Stimulated activated CD4-positive, alpha-beta T cell treated with anti-CD3 and anti-CD28 coated beads, Interleukin-1b, Interleukin-23, amount 100 ng/mL, for 24 hours (primary cell): ENCODE data around the gene GFOD2.
"Not testable (repeated sequence)": the region's sequence is repeated elsewhere in the genome, so short reads cannot be mapped to it uniquely, and the experiment has no call there.

Source experiments
- DNase-seq, 4 experiments: peaks; one replicate each; pipeline ENCODE4 v3.0.0-alpha.2; 2020; ENCODE audit warnings: low read depth in 4 of 4, low spot score in 1 of 4

The GFOD2 gene, protein sequence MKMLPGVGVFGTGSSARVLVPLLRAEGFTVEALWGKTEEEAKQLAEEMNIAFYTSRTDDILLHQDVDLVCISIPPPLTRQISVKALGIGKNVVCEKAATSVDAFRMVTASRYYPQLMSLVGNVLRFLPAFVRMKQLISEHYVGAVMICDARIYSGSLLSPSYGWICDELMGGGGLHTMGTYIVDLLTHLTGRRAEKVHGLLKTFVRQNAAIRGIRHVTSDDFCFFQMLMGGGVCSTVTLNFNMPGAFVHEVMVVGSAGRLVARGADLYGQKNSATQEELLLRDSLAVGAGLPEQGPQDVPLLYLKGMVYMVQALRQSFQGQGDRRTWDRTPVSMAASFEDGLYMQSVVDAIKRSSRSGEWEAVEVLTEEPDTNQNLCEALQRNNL

DNA sequence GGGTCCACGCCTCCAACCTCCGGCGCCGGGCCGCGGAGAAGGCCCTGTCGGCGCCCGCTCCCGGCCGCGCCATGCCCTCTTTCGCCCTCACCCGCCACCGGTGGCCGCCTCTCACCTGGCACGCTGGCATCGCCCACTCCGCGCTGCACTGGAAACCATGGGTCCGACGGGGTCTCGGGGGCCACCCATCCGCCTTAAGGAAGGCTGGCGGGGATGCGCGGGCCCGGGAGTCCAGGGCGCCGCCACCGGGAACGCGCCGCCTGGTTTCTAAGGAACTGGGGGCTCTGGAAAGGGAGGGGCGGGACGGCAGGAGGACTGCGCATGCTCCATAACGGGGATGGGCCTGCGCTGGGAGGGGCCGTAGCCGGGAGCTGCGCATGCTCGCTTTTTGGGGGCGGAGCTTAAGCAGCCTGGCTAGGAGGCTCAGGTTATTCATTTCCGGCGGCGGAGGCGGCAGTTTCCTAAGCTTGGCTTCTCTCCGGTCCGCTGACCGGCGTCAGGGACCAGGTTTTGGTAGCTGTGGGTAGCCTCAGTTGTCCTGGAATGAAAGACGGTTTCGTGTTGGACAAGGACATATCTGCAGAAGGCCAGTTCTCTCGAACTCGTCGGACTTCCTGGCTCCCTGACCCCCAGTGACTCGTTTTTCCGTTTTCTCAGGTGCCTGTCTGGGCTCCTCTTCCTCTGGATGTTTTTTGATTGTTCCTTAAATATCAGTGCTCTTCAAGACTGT, at the start of gene GFOD2:
Gene GFOD2 (minus strand): TSS at position 269 of the 730 bp plus-strand sequence. CDS start 33,601 bp downstream, outside the sequence.
- peak; percentile 98 to 100 (median 99) for DNase-seq

DNA sequence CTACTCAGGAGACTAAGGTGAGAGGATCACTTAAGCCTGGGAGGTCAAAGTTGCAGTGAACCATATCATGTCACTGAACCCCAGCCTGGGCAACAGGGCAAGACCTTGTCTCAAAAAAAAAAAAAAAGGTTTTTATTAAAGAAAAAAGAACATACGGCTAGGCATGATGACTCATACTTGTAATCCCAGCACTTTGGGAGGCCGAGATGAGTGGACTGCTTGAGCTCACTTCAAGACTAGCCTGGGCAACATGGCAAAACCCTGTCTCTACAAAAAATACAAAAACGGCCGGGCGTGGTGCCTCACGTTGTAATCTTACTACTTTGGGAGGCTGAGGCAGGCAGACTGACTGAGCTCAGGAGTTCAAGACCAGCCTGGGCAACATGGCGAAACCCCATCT, 48.8 kb upstream of the GFOD2 start:
- no peak for DNase-seq

DNA sequence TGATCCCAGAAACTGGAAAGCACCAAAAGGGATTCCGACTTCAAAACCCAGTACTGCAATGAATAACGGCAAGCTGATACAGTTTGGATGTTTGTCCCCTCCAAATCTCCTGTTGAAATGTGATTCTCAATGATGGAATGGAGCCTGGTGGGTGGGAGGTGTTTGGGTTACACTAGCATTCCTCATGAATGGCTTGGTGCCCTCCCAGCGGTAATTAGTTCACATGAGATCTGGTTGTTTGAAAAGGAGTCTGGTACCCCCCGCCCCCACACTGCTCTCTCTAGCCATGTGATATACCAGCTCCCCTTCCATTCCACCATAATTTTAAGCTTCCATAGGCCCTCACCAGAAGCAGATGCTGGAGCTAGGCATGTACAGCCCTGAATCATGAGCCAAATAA, 47.2 kb upstream of the GFOD2 start:
- no peak for DNase-seq

DNA sequence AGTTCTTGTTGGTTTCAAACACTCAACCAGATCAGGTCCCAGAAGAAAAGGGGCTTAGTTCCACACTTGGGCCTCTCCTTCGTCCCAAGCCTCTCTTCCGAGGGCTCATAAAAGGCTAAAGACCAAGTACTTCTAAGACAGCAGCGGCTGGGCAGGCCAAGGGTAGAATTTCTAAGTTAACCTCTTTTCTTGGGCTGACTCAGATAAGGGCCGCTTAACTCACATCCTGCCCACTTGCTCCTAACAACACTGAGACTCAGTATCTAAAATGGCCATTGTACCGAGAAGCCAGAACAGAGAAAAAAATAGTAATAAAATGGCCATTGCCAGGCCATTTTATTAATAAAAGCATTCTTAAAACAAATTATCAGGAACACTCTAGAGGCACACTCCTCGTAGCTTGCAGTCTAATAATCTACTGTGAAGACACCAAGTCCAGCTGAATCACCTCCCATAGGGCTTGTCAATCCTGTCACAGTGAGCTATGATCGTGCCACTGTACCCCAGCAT, 45.1 kb upstream of the GFOD2 start:
- DNase-seq: no peak

DNA sequence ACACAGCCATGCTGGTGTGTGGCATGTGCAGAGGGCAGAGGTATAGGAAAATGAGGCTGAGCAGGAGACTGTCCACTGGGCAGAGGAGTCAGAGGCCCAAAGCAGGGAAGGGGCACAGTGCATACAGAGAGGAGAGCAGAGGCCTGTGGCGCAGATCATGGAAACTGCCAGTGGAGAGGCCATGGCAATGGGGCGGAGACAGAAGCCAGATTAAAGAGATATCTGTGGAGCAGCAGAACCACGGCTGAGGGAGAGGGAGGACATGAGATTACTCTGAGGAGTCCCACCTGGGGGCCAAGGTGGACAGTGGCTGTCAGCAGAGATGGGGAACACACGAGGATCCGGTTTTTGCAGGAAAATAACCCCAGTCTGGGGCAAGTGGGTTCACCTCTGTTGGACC, 44.0 kb upstream of the GFOD2 start:
- no peak for DNase-seq

DNA sequence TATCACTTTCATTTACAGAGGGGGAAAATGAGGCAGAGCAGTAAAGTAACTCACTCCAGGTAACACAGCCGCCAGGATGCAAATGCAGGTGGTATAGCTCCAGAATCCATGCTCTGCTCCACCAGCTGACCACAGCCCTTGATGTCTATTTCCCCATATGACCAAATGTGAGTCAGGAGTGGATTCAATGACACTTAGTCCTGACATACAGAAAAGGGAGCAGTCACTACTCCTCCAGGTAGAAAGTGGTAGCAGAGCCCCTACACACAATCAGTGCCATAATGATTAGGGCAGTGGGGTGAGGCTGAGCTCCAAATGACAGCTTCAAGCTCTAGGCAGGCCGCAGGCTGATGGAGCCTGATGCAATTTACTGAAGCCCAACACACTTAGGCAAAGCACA, 43.3 kb upstream of the GFOD2 start:
- DNase-seq: no peak

DNA sequence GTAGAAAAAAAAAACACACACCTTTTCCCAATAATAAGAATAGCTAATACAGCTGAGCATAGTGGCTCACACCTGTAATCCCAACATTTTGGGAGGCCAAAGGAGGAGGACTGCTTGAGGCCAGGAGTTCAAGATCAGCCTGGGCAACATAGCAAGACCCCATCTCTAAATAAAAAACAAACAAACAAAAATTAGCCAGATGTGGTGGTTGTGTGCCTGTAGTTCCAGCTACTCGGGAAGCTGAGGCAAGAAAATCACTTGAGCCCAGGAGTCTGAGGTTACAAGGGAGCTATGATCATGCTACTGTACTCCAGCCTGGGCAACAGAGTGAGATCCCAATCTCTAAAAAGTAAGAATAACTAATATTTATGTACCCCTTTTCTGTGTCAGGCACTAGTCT, 42.8 kb upstream of the GFOD2 start:
- no peak for DNase-seq

DNA sequence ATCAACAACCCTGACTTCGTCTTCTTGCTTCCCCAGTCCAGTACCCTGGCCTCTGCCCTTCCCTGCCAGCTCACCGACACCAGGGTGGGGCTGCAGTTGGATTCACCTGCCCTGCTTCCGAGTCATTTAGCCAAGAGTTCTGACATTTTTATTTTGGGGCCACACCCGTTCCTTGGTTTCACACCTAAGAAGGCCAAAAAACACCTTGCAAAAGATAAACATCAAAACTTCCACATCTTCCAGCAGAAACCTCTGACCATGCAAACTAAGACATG, 41.8 kb upstream of the GFOD2 start:
- no peak for DNase-seq

DNA sequence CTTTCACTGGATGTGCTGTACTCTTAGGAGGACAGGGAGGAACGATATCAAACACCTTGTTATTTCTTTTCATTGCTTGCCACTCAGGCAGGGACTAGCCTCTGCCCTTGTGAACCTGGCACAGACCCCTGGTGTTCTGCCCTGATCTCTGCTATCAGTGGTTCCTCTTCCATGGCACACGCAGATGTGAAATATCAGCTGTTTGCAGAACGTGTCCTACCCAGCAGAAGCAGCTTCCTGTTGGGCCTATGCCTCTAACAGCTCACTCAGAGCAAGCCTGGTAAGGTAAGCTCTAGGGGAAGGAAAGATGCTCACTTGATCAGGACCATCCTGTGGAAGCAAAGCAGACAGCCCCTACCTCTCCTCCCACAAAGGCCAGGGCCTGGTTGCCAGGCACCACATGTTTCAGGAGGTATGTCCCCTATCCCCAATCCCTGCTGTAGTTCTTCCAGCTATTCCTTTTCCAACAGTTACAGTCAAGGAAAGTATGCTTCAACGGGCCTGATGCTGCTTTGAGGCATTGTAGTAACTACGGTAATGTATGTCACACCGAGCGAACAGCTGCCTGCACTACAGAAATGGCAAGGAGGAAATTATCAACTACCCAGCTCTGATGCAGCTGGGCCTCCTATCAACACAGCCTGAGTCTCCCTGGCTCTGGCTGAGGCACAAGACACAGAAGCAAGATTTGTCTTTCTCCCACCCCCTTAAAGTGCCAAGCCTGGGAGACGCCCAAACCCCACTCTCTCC, 41.3 kb upstream of the GFOD2 start:
- no peak for DNase-seq

DNA sequence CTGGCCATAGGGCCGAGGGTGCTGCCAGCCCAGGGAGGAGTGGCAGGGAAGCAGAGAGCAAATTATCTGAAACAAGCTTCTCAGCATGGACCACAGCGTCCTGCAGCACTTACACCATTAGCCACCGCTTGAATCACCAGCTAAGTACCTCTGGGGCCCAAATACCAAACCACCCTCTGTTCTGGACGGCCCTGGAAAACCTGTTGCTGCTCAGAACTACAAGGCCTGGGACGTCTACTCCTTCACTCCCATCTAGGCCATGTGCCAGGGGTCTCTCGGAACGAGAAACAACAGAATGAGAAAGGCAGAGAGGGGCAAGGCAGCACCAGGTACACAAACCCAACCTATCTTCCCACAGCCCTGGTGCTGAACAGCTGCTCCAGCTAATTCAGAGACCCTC, 39.9 kb upstream of the GFOD2 start:
- DNase-seq: no peak

DNA sequence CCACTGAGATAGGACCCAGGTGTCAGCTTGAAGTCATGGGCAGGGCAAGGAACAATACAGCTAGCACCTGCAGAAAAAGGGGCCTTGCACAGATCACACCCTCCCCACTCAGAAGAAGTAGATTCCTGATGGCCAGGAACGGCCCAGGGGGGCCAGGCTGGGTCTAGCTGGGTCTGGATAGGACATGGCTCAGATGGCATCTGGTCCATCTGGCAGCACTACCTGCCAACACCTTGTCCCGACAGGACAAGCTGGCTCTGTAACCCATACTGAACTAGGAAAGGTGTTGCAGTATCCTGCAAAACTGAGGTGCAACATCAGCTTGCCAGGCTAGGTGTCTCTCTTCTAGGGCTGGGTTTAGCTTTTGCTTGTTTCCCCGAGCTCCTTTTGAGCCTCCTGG, 38.9 kb upstream of the GFOD2 start:
- no peak for DNase-seq

DNA sequence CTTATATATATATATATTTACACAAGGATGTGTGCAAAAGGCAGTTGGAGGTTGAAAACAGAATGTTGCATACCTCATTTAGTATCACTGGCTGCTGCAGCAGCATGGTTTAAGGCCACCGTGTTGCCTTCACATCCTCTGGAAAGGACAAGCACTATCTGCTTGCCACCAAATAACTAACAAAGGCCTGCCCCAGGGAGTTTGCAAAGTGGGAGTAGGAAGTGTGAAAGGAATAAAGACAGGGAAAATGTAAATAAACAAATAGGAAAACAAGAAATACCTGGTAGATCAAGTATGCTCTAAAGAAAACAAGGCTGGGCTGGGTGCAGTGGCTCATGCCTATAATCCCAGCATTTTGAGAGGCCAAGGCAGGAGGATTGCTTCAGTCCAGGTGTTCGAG, 33.5 kb upstream of the GFOD2 start:
- no peak for DNase-seq

DNA sequence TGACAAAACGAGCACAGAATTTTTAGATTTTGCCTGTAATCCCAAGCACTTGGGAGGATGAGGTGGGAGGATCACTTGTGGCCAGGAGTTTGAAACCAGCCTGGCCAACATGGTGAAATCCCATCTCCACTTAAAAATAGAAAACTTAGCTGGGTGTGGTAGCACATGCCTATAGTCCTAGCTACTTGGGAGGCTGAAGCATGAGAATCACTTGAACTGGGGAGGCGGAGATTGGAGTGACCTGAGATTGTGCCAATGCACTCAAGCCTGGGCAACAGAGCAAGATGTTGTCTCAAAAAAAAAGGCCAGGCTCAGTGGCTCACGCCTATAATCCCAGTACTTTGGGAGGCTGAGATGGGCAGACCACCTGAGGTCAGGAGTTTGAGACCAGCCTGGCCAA, 32.2 kb upstream of the GFOD2 start:
- not testable (repeated sequence) for DNase-seq

DNA sequence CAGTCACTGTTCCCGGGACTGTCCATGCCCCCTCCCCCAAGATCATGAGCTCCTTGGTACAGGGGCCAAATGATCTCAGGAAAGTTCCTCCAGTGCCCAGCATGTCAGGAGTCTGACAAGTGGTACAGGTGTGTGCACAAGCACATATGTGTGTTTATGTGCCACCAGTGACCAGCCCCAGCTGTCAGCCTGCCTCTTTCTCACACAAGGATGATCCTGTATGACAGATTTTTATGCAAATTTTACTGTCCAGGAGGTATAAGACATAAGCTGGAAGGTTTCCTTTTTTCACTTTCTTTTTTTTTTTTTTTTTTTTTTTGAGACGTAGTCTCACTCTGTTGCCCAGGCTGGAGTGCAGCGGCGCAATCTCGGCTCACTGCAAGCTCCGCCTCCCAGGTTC, 31.4 kb upstream of the GFOD2 start:
- DNase-seq: no peak

DNA sequence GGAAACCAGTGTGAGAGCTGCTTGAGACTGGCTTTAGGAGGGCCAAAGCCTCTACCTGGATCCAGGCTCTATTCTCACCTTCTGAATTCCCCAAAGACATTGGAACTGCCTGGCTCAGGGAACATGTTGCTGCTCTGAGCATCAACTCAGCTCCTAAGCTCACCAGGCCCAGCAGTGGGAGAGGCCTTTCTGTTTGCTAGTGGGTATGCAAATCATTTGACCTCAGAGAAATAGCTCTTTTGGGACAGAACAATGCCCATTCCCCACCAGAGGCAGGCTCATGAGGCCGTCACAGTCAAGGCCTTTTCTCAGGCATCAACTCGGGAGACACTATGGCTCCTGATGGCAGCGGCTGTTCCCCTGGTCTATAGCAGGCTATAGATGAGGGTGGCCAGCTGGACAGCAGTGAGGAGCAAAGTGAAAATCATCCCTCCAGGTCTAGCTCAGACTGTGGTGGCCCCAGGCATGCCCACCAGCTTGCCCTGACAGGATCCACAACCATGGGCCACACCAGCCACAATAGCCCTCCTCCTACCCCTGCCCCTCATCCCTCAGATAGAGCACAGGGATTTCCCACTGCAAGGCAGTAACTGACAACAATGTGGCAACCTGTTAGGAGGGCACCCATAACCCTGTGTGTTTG, 30.4 kb upstream of the GFOD2 start:
- no peak for DNase-seq

DNA sequence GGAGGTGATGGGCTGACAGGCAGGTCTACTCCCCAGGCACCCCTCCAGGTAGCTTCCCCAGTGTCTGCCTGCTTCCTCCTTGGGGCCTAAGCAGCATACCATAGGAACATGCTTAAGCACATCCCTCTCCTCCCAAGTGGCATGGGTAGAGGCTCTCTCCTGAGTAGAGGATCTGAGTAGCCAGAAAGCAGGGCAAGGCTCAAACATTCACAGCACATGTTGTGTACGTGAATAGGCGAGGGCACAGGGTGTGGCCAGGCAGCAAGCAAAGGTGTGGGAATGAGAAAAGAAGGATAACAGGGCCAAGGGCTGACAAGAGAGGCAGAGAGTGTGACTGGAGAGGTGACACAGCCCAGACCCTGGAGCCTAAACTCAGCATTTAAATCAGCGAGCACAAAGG, 29.7 kb upstream of the GFOD2 start:
- DNase-seq: no peak

DNA sequence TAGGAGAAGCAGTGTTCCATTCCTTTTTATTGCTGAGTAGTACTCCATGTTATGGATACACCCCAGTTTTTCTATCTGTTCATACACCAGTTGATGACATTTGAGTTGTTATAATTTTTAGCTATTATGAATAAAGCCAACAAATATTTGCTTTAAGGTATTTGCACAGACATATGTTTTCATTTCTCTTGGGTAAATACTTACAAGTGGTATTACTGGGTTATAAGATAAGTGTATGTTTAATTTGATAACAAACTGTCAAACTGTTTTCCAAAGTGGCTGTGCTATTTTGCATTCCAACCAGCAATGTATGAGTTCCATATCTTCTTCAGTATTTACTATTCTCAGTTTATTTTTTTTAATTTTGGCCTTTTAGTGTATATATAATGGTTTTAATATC, 27.7 kb upstream of the GFOD2 start:
- DNase-seq: no peak

DNA sequence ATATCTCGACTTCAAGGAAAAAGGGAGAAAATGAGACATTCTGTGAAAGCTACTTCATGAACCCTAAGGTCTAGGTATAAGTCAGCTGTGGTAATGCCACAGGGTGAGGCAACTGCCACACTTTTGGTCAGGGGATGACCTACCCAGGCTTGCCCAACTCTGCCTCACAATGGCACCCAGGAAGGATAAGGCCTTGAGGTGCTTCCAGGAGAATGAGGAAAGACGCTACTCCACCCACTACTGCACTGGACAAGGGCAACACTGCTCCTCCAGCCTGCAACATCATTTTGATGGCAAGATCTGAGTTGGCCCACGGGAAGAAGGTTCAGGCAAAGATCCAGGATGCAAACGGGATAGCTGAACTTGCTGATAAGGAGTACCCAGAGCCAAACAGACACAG, 22.0 kb upstream of the GFOD2 start:
- no peak for DNase-seq

DNA sequence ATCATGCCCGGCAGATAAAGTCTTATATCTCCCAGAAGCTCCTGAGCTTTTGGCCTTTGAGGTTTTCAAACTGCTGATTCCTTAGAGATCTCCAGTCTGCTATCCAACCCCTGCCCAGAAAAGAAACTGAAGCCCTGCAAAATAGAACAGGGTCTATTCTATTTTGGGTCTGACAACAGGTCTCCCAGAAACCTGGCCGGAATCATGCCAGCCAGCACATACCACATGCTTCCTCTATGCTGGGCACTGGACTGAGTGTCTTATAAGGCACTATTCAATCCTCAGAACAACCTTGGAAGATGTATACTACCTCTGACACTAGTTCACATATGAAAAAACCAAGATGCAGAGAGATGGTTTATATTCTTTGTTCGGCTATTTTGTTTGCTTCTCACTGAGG, 21.3 kb upstream of the GFOD2 start:
- no peak for DNase-seq

DNA sequence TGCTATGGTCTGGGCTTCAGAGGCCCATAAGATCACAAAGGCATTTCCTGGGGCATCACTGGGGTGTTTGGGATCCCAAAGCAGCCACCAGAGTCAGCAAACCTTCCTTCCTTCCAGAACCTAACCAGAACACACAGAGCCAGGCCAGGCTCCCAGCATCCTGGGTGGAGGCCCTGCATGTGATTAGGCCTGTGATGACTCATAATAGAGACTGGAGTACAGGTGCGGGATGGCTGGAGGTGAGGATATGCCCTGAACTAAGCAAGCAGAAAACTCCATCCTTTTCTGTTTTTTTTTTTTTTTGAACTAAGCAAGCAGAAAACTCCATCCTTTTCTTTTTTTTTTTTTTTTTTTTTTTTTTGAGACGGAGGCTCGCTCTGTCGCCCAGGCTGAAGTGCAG, 17.7 kb upstream of the GFOD2 start:
- no peak for DNase-seq

DNA sequence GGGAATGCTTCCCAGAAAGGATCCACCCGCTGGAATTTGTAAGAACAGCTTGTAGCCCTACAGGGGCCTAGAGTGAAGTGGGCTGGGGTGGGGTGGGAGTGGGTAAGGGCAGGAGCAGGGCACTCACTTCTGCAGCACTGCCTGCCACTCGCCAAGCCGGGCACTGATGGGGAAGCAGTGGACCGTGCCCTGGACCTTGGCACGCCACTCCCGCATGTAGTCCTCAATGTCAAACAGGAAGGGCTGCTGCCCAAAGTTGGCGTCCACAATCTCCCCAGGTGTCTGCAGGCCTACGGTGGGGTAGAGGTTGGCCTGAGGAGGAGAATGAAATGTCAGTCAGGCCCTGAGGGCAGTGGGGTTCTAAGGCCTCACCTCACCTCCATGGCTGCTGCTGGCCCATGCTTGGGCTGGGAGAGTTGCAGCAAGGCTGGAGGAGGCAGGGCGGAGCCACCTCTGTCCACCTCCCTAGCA, 15.7 kb upstream of the GFOD2 start:
- no peak for DNase-seq
